Thoracic aorta (tissue), 2 donors: ENCODE results near the gene ZBTB17. TPM values are rescaled to one million over a fixed set of nuclear protein-coding genes. Genes with fewer than 3 reads are reported as not detected.

Source experiments
- ATAC-seq: fragments of 150-250 bp; one replicate; pipeline ENCODE4 v1.8.0; 2017; ENCODE audit warnings: low read depth; ENCODE audit not compliant: insufficient number of reproducible peaks, low FRiP score
- DNase-seq: peaks from one replicate; pipeline ENCODE4 v3.0.0-alpha.2; 2020; ENCODE audit warnings: low spot score
- H3K27ac ChIP-seq, 2 donors: fragments of 200-600 bp; sonication (generic); 1 replicate in 1 of 2; 2 replicates in 1 of 2; pipeline ENCODE4 v1.5.1; 2016; ENCODE audit warnings: mild to moderate bottlenecking in 2 of 2, moderate library complexity in 2 of 2
- H3K27me3 ChIP-seq: fragments of 200-600 bp; sonication (generic); replicated peaks from 2 replicates; pipeline ENCODE4 v1.6.0; 2016; ENCODE audit warnings: mild to moderate bottlenecking; ENCODE audit not compliant: insufficient read depth
- H3K36me3 ChIP-seq: fragments of 200-600 bp; sonication (generic); one replicate; pipeline ENCODE4 v1.5.1; 2016
- H3K4me1 ChIP-seq, 2 donors: fragments of 200-600 bp; sonication (generic); 1 replicate in 1 of 2; 2 replicates in 1 of 2; pipeline versions ENCODE4 v1.5.1 to v1.6.0; 2016; ENCODE audit warnings: low read depth in 2 of 2, mild to moderate bottlenecking in 1 of 2; ENCODE audit not compliant: control insufficient read depth in 1 of 2
- H3K4me3 ChIP-seq: fragments of 200-600 bp; sonication (generic); 2 replicates; pipeline ENCODE4 v1.5.1; 2016; ENCODE audit warnings: mild to moderate bottlenecking
- H3K9me3 ChIP-seq: fragments of 200-600 bp; sonication (generic); 2 replicates; pipeline ENCODE4 v1.5.1; 2016
- total RNA-seq, 2 donors: library from RNA; depleted of rRNA; stranded (reverse); fragments of >200 nt; gene quantifications; one replicate each; pipeline versions ENCODE4 v1.1.0 to v1.2.3, GENCODE V29; 2016
- TF ChIP-seq, protein P1 (sequence below): fragments of 200-600 bp; sonication (generic); IDR thresholded peaks from one replicate; pipeline ENCODE4 v1.5.1; 2019; ENCODE audit warnings: antibody characterized with exemption

The ZBTB17 gene
- total RNA-seq, 2 donors from 2014 or later: 42.9 to 46.5 TPM

DNA sequence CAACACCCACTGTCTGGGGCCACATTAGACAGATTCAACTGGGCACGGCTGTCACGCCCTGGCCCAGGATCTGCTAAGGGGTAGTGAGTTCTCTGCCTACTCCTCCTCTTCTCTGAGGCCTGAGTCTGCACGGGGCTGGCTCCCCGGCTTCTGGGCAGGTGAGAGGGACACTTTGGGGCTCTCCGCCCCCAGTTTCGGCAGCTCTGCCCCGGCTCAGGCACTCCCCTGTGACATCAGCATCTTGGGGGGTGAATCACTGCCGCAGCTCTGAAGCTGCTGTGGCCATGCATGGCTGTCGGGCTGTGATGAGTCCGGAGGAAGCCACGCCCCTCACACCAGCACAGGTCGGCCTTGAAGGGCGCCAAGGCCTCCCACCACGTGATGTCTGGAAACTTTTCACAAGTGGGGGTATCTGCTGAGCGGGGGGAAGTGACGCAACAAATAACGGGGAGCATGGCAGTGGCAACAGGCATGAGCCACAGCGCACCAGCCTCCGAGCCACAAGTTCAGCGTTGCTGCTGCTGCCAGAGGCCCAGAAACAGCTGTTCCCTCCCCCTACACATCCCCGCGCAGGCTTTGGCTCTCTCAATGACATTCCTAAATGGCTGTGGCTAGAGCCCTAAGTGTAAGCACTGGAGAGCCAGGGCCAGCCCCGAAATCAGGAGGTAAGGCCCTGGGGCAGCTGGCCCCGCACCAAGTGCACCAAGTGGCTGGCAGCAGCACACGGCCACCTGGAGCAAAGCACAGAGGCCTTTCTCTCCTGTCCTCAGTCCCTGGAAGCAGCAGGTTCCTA lies 26.3 kb downstream of the ZBTB17 start:
- Histone ChIP-seq H3K4me1 (peaks cover 60 to 88% of the 10 kb centered on the region in 2 donors), H3K9me3 (no peaks in the 10 kb centered on the region), H3K27ac (peak overlapping the region; percentile 98 to 99), H3K27me3 (no peaks in the 10 kb centered on the region), H3K4me3 (peak overlapping the region; percentile 58), H3K36me3 (peaks cover 15% of the 10 kb centered on the region)
- TF ChIP-seq, protein P1, sequence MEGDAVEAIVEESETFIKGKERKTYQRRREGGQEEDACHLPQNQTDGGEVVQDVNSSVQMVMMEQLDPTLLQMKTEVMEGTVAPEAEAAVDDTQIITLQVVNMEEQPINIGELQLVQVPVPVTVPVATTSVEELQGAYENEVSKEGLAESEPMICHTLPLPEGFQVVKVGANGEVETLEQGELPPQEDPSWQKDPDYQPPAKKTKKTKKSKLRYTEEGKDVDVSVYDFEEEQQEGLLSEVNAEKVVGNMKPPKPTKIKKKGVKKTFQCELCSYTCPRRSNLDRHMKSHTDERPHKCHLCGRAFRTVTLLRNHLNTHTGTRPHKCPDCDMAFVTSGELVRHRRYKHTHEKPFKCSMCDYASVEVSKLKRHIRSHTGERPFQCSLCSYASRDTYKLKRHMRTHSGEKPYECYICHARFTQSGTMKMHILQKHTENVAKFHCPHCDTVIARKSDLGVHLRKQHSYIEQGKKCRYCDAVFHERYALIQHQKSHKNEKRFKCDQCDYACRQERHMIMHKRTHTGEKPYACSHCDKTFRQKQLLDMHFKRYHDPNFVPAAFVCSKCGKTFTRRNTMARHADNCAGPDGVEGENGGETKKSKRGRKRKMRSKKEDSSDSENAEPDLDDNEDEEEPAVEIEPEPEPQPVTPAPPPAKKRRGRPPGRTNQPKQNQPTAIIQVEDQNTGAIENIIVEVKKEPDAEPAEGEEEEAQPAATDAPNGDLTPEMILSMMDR: no peak
- DNase-seq (peak; percentile 94), ATAC-seq (peak; percentile 86)

GRCh38 chr1:15948595-15949452 lies 27.1 kb downstream of the ZBTB17 start:
- Histone ChIP-seq H3K9me3 (no peaks in the 10 kb centered on the region), H3K4me1 (peaks cover 57 to 81% of the 10 kb centered on the region in 2 donors), H3K27ac (peak overlapping the region; percentile 98 to 99), H3K4me3 (peak overlapping the region; percentile 58), H3K36me3 (peaks cover 24% of the 10 kb centered on the region), H3K27me3 (no peaks in the 10 kb centered on the region)
- peak; percentile 73 for DNase-seq
- ATAC-seq: peak; percentile 39
- TF ChIP-seq, protein P1: peak; percentile 29

- TF ChIP-seq, protein P1: no peak
- H3K36me3 ChIP-seq: peaks cover 30% of the 10 kb centered on the region
- no peaks in the 10 kb centered on the region for H3K9me3 ChIP-seq
- peaks cover 50 to 74% of the 10 kb centered on the region in 2 donors for H3K4me1 ChIP-seq
- H3K27me3 ChIP-seq: no peaks in the 10 kb centered on the region
- peak overlapping the region; percentile 98 to 99 for H3K27ac ChIP-seq
- ATAC-seq (no peak), DNase-seq (no peak)
- peak overlapping the region; percentile 58 for H3K4me3 ChIP-seq
Observed at GRCh38 chr1:15948091-15948591, 27.8 kb downstream of the ZBTB17 start.

DNA sequence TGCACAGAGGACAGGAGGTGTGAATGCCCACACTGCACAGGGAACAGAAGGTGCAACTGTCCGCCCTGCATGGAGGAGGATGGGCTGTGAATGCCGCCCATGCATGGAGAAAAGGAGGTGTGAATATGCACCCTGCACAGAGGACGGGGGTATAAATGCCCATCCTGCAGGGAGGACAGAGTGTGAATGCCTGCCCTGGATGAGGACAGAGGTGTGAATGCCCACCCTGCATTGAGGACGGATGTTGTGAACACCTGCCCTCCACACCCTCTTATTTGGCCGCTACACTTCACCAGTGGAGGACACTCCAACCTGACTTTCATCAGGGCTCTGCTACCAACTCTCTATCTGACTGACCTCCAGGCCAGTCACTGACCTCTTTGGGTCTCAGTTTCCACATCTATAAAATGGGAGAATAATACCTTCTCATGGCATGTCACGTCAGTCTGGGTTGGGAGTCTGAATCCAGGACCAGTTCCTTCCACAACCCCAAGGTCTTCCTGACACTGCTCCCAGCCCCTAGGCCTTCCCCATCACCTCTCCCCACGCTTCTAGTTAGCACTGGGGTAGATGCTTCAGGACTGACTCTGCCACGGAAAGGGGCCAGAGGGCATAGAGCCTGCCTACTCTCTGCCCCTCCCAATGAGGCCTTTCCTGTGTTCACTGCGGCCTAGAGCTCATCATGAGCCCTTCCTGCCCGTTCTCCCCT lies 28.4 kb downstream of the ZBTB17 start:
- Histone ChIP-seq H3K9me3 (no peaks in the 10 kb centered on the region), H3K27me3 (no peaks in the 10 kb centered on the region), H3K4me3 (peak overlapping the region; percentile 58), H3K4me1 (peaks cover 44 to 71% of the 10 kb centered on the region in 2 donors), H3K27ac (peak overlapping the region; percentile 98 to 99), H3K36me3 (peaks cover 36% of the 10 kb centered on the region)
- TF ChIP-seq, protein P1: no peak
- no peak for DNase-seq
- no peak for ATAC-seq
